Measurements from ENCODE around the gene GPC5. TPM values are rescaled to one million over a fixed set of nuclear protein-coding genes. Genes with fewer than 3 reads are reported as not detected.

GPC5 gene
- polyA plus RNA-seq, 2 of the 4 experiments (the other 2 are of a cell fraction): not detected

DNA sequence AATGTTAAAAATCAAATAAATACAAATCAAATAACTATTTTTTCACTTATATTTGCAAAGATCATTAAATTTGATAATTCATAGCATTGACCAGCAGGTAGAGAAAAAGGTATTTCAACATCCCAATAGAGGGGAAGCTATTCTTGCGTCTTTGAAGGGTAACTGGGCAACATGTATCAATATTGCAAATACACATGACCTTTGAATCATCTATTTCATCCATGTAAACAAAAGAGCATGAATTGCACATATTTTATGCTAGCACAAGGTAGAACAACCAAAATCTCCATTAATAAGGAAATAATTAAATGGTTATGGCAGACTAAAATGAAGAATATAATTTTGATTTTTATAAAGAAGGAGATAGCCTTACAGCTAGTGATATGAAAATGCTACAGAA lies 372.8 kb downstream of the GPC5 start:
- H3K4me1 ChIP-seq: no peaks in the 10 kb centered on the region
- no peak overlapping the region for H3K4me2 ChIP-seq
- ChIA-PET CTCF (no interaction called here), POLR2A (no interaction called here)
- FAIRE-seq (no peak), DNase-seq (ENCODE audit: low read depth in 1 of 2, low spot score in 1 of 2) (no peak), ATAC-seq (no peak)
- no peak overlapping the region for H3K27ac ChIP-seq
- WGBS (ENCODE audit: missing lambda C conversion rate): 10% methylated on average over 1 of the region's 1 CpG
- H3K4me3 ChIP-seq: no peak overlapping the region
- TF ChIP-seq HOXA7 (CRISPR knock-in tag; IDR thresholded peaks at IDR 0.05): no peak
- TF ChIP-seq JUNB (IDR thresholded peaks at IDR 0.05): no peak
- no peak for TF ChIP-seq FOSB (CRISPR knock-in tag; IDR thresholded peaks at IDR 0.05)
- no peak for TF ChIP-seq EHF (CRISPR knock-in tag; IDR thresholded peaks at IDR 0.05)
- no peak for TF ChIP-seq NPAS2 (CRISPR knock-in tag; IDR thresholded peaks at IDR 0.05; ENCODE audit: borderline replicate concordance)
- TF ChIP-seq, protein P1, sequence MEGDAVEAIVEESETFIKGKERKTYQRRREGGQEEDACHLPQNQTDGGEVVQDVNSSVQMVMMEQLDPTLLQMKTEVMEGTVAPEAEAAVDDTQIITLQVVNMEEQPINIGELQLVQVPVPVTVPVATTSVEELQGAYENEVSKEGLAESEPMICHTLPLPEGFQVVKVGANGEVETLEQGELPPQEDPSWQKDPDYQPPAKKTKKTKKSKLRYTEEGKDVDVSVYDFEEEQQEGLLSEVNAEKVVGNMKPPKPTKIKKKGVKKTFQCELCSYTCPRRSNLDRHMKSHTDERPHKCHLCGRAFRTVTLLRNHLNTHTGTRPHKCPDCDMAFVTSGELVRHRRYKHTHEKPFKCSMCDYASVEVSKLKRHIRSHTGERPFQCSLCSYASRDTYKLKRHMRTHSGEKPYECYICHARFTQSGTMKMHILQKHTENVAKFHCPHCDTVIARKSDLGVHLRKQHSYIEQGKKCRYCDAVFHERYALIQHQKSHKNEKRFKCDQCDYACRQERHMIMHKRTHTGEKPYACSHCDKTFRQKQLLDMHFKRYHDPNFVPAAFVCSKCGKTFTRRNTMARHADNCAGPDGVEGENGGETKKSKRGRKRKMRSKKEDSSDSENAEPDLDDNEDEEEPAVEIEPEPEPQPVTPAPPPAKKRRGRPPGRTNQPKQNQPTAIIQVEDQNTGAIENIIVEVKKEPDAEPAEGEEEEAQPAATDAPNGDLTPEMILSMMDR (IDR thresholded peaks at IDR 0.05): no peak
- TF ChIP-seq ZC3H11A (IDR thresholded peaks at IDR 0.05): no peak
- TF ChIP-seq ZNF302 (CRISPR knock-in tag; IDR thresholded peaks at IDR 0.05): no peak
- no peak for TF ChIP-seq MYC (IDR thresholded peaks at IDR 0.05; ENCODE audit: borderline replicate concordance, low read length)
- TF ChIP-seq, protein P2, sequence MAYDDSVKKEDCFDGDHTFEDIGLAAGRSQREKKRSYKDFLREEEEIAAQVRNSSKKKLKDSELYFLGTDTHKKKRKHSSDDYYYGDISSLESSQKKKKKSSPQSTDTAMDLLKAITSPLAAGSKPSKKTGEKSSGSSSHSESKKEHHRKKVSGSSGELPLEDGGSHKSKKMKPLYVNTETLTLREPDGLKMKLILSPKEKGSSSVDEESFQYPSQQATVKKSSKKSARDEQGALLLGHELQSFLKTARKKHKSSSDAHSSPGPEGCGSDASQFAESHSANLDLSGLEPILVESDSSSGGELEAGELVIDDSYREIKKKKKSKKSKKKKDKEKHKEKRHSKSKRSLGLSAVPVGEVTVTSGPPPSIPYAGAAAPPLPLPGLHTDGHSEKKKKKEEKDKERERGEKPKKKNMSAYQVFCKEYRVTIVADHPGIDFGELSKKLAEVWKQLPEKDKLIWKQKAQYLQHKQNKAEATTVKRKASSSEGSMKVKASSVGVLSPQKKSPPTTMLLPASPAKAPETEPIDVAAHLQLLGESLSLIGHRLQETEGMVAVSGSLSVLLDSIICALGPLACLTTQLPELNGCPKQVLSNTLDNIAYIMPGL (CRISPR knock-in tag; IDR thresholded peaks at IDR 0.05; ENCODE audit: borderline replicate concordance): no peak
- TF ChIP-seq, protein P3, sequence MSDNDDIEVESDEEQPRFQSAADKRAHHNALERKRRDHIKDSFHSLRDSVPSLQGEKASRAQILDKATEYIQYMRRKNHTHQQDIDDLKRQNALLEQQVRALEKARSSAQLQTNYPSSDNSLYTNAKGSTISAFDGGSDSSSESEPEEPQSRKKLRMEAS (IDR thresholded peaks at IDR 0.05): no peak
- TF ChIP-seq CEBPB (IDR thresholded peaks at IDR 0.05): no peak
- TF ChIP-seq POLR2A (IDR thresholded peaks at IDR 0.05; ENCODE audit: low read length): no peak
- no peak for TF ChIP-seq ZFP36 (IDR thresholded peaks at IDR 0.05; ENCODE audit: borderline replicate concordance, partially characterized antibody)
- no peak for TF ChIP-seq JUN (IDR thresholded peaks at IDR 0.05)
- H3K9me3 ChIP-seq: no peaks in the 10 kb centered on the region

DNA sequence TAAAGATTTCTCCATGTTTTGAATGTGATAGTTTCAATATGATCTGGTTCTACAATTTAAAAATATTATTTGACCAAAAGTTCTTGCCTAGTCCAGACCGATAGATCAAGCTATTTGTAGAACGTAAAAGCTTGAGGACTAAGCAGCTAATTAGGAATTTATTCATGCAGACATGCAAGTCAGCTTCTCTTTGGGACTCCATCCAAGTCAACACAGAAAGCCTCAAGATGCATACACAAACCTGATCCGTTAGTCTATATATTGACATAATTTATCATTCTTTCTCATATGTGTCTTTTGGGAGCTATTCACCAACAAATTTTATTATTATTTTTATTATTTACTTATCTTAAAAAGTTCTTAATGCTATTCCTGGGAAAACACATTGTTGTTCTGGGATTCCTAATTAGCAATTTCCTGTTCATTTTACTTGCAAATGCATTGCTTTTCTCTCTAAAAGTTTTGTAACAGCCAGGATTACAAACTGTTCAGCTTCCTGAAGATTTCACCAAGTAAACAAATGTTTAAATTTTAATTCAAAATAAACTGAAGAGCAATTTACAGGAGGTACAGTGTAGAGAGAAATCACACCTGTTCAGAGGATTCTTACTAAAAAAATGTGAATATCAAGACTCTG lies 375.3 kb downstream of the GPC5 start:
- ChIA-PET CTCF (no interaction called here), POLR2A (no interaction called here)
- no peak for ATAC-seq

DNA sequence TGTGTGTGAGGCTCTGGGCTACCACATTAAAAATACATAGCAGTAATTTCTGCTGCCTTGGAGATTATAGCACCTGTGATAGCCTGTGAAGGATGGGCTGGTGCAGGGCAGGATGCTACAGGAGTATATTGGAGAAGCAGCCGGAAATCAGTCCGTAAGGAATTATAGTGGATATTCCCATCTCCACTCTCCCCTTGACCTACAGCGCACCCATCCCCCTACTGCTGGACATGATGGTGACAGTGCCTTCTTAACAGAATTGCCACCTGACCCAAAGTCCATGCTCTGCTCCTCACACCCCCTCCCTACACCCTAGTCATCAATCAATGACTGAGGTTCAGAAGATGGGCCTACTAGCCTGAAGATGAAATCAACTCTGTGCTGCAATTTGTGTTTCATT lies 376.0 kb downstream of the GPC5 start:
- Histone ChIP-seq H3K4me1 (no peaks in the 10 kb centered on the region), H3K4me3 (no peak overlapping the region), H3K9me3 (no peaks in the 10 kb centered on the region), H3K27ac (no peak overlapping the region), H3K4me2 (no peak overlapping the region)
- no peak for ATAC-seq
- FAIRE-seq: no peak
- 66% methylated on average over 3 of the region's 3 CpGs for WGBS (ENCODE audit: missing lambda C conversion rate)
- ChIA-PET POLR2A (no interaction called here), CTCF (no interaction called here)
- no peak for DNase-seq (ENCODE audit: low read depth in 1 of 2, low spot score in 1 of 2)
- no peak for TF ChIP-seq POLR2A (IDR thresholded peaks at IDR 0.05; ENCODE audit: low read length)
- TF ChIP-seq, protein P4, sequence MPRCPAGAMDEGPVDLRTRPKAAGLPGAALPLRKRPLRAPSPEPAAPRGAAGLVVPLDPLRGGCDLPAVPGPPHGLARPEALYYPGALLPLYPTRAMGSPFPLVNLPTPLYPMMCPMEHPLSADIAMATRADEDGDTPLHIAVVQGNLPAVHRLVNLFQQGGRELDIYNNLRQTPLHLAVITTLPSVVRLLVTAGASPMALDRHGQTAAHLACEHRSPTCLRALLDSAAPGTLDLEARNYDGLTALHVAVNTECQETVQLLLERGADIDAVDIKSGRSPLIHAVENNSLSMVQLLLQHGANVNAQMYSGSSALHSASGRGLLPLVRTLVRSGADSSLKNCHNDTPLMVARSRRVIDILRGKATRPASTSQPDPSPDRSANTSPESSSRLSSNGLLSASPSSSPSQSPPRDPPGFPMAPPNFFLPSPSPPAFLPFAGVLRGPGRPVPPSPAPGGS (IDR thresholded peaks at IDR 0.05): no peak
- TF ChIP-seq, protein P5, sequence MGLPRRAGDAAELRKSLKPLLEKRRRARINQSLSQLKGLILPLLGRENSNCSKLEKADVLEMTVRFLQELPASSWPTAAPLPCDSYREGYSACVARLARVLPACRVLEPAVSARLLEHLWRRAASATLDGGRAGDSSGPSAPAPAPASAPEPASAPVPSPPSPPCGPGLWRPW (IDR thresholded peaks at IDR 0.05): no peak
- TF ChIP-seq, protein P6, sequence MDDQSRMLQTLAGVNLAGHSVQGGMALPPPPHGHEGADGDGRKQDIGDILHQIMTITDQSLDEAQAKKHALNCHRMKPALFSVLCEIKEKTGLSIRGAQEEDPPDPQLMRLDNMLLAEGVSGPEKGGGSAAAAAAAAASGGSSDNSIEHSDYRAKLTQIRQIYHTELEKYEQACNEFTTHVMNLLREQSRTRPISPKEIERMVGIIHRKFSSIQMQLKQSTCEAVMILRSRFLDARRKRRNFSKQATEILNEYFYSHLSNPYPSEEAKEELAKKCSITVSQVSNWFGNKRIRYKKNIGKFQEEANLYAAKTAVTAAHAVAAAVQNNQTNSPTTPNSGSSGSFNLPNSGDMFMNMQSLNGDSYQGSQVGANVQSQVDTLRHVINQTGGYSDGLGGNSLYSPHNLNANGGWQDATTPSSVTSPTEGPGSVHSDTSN (IDR thresholded peaks at IDR 0.05): no peak
- TF ChIP-seq, protein P7, sequence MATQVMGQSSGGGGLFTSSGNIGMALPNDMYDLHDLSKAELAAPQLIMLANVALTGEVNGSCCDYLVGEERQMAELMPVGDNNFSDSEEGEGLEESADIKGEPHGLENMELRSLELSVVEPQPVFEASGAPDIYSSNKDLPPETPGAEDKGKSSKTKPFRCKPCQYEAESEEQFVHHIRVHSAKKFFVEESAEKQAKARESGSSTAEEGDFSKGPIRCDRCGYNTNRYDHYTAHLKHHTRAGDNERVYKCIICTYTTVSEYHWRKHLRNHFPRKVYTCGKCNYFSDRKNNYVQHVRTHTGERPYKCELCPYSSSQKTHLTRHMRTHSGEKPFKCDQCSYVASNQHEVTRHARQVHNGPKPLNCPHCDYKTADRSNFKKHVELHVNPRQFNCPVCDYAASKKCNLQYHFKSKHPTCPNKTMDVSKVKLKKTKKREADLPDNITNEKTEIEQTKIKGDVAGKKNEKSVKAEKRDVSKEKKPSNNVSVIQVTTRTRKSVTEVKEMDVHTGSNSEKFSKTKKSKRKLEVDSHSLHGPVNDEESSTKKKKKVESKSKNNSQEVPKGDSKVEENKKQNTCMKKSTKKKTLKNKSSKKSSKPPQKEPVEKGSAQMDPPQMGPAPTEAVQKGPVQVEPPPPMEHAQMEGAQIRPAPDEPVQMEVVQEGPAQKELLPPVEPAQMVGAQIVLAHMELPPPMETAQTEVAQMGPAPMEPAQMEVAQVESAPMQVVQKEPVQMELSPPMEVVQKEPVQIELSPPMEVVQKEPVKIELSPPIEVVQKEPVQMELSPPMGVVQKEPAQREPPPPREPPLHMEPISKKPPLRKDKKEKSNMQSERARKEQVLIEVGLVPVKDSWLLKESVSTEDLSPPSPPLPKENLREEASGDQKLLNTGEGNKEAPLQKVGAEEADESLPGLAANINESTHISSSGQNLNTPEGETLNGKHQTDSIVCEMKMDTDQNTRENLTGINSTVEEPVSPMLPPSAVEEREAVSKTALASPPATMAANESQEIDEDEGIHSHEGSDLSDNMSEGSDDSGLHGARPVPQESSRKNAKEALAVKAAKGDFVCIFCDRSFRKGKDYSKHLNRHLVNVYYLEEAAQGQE (IDR thresholded peaks at IDR 0.05): no peak

More for the DNA sequence above, 375.3 kb downstream of the GPC5 start:
- no peak overlapping the region for H3K4me2 ChIP-seq
- no peaks in the 10 kb centered on the region for H3K4me1 ChIP-seq
- DNase-seq (ENCODE audit: low read depth in 1 of 2, low spot score in 1 of 2) (no peak), FAIRE-seq (no peak)
- TF ChIP-seq CBX2 (IDR thresholded peaks at IDR 0.05; ENCODE audit: borderline replicate concordance, low read depth) (no peak), TP53 (CRISPR knock-in tag; IDR thresholded peaks at IDR 0.05) (no peak), NFE2L2 (conservative IDR thresholded peaks at IDR 0.05; ENCODE audit: low read length) (no peak), EHF (CRISPR knock-in tag; IDR thresholded peaks at IDR 0.05) (no peak), POLR2A (IDR thresholded peaks at IDR 0.05; ENCODE audit: low read length) (no peak), ZNF302 (CRISPR knock-in tag; IDR thresholded peaks at IDR 0.05) (no peak)
- TF ChIP-seq, protein P8, sequence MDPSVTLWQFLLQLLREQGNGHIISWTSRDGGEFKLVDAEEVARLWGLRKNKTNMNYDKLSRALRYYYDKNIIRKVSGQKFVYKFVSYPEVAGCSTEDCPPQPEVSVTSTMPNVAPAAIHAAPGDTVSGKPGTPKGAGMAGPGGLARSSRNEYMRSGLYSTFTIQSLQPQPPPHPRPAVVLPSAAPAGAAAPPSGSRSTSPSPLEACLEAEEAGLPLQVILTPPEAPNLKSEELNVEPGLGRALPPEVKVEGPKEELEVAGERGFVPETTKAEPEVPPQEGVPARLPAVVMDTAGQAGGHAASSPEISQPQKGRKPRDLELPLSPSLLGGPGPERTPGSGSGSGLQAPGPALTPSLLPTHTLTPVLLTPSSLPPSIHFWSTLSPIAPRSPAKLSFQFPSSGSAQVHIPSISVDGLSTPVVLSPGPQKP (IDR thresholded peaks at IDR 0.05; ENCODE audit: low read depth, low read length): no peak
- no peaks in the 10 kb centered on the region for H3K9me3 ChIP-seq
- no peak overlapping the region for H3K27ac ChIP-seq
- H3K4me3 ChIP-seq: no peak overlapping the region
- WGBS (ENCODE audit: missing lambda C conversion rate): 6% methylated on average over 3 of the region's 3 CpGs

Measured in A549 (cell line).